Calu3 (cell line): ENCODE results near the gene LSR. TPM values are rescaled to one million over a fixed set of nuclear protein-coding genes. Genes with fewer than 3 reads are reported as not detected.

ENCODE experiments used
- BruUV-seq: library from RNA; stranded (reverse); fragments of 400-500 nt; replicated peaks from 2 replicates; lab custom pipeline; 2021; lab: Mats Ljungman, UMichigan
- CTCF ChIA-PET: fragments of 300-600 bp; sonication (Branson Sonifier 250); formaldehyde crosslinking; loops from one replicate; lab custom pipeline; 2022; ENCODE audit warnings: antibody characterized with exemption; lab: Charles Lee
- DNase-seq: peaks from one replicate; pipeline ENCODE4 v3.0.0; 2022
- H3K27ac Mint-ChIP-seq: one replicate; pipeline ENCODE4 v1.8.0; 2022; ENCODE audit warnings: mixed read lengths; ENCODE audit not compliant: unreplicated experiment
- H3K27me3 Mint-ChIP-seq: one replicate; pipeline ENCODE4 v1.8.0; 2022; ENCODE audit warnings: mixed read lengths; ENCODE audit not compliant: unreplicated experiment
- H3K36me3 Mint-ChIP-seq: one replicate; pipeline ENCODE4 v1.8.0; 2022; ENCODE audit warnings: mild to moderate bottlenecking, moderate library complexity, mixed read lengths; ENCODE audit not compliant: insufficient read depth, unreplicated experiment
- H3K4me1 Mint-ChIP-seq: one replicate; pipeline ENCODE4 v1.8.0; 2022; ENCODE audit warnings: mild to moderate bottlenecking, low read depth, mixed read lengths; ENCODE audit not compliant: unreplicated experiment
- H3K4me3 Mint-ChIP-seq: one replicate; pipeline ENCODE4 v1.8.0; 2022; ENCODE audit warnings: mild to moderate bottlenecking, low read depth, moderate library complexity, mixed read lengths; ENCODE audit not compliant: unreplicated experiment
- H3K9me3 Mint-ChIP-seq: one replicate; pipeline ENCODE4 v1.8.0; 2022; ENCODE audit warnings: low read depth, mixed read lengths; ENCODE audit not compliant: unreplicated experiment
- CTCF ChIP-seq: fragments of 200-600 bp; IDR thresholded peaks from one replicate; pipeline ENCODE4 v1.8.0; 2022; ENCODE audit warnings: antibody characterized with exemption; ENCODE audit not compliant: unreplicated experiment
- intact Hi-C: fragments of 100-400 bp; cut with micrococcal nuclease; formaldehyde crosslinking; loops from one replicate; pipeline ENCODE4 v1.10.0; 2022; ENCODE audit not compliant: unreplicated experiment
- total RNA-seq: library from RNA; stranded (reverse); gene quantifications from 2 replicates; pipeline ENCODE4 v1.2.3, GENCODE V29; 2022

LSR gene
- total RNA-seq, 1 experiment from 2014 or later = 494 TPM

DNA sequence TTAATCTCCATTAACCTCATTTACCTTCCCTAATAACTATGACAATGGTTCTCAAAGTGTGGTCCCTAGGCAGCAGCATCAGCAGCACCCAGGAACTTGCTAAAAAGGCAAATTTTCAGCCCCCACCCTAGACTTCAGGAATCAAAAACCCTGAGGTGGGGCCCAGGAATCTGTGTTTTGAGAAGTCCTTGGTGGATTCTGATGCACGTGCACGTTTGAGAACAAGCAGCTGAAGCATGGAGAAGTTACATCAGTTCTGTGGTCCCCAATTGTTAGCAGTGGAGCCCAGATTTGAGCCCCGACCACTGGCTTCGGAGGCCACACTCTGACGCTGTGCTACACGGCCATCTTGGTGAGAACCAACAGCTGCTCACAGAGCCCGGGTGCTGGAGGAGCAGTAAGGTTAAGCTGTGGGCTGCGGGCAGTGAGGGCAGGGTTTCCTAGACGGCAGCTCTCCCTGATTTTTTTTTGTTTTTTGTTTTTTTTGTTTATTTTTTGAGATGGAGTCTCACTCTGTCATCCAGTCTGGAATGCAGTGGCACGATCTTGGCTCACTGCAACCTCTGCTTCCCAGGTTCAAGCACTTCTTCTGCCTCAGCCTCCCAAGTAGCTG is 66.2 kb downstream of the LSR start:
- TF ChIP-seq CTCF = no peak
- no peaks in the 10 kb centered on the region for H3K9me3 Mint-ChIP-seq
- CTCF ChIA-PET = interaction anchor here (0.6 to 1.2 kb wide), 2 partner anchors 8 to 144 kb away, joined by 3 to 4 read pairs; no protein-coding TSS in a partner anchor
- no peak overlapping the region for H3K4me3 Mint-ChIP-seq
- no peaks in the 10 kb centered on the region for H3K27me3 Mint-ChIP-seq
- BruUV-seq = no TSS peak
- no peak overlapping the region for H3K27ac Mint-ChIP-seq
- peaks cover 14% of the 10 kb centered on the region for H3K36me3 Mint-ChIP-seq
- no peak for DNase-seq
- intact Hi-C loops = no loop called here
- peaks cover 49% of the 10 kb centered on the region for H3K4me1 Mint-ChIP-seq

GRCh38 chr19:35315883-35316282 is 67.1 kb downstream of the LSR start:
- Mint-ChIP-seq H3K36me3 (peaks cover 14% of the 10 kb centered on the region), H3K4me1 (peaks cover 49% of the 10 kb centered on the region), H3K27me3 (no peaks in the 10 kb centered on the region), H3K27ac (no peak overlapping the region), H3K4me3 (no peak overlapping the region), H3K9me3 (no peaks in the 10 kb centered on the region)
- DNase-seq = no peak
- CTCF ChIA-PET = interaction anchor here (1.2 kb wide), 1 partner anchor 9 kb away, joined by 4 read pairs; no protein-coding TSS in a partner anchor
- no TSS peak for BruUV-seq
- intact Hi-C loops = no loop called here
- no peak for TF ChIP-seq CTCF

GRCh38 chr19:35316560-35316959 is 67.8 kb downstream of the LSR start:
- no peak for DNase-seq
- H3K27me3 Mint-ChIP-seq = no peaks in the 10 kb centered on the region
- no peak overlapping the region for H3K4me3 Mint-ChIP-seq
- H3K36me3 Mint-ChIP-seq = peaks cover 14% of the 10 kb centered on the region
- H3K9me3 Mint-ChIP-seq = no peaks in the 10 kb centered on the region
- peaks cover 48% of the 10 kb centered on the region for H3K4me1 Mint-ChIP-seq
- no TSS peak for BruUV-seq
- no peak for TF ChIP-seq CTCF
- intact Hi-C loops = no loop called here
- CTCF ChIA-PET = interaction anchor here (0.6 to 1.2 kb wide), 2 partner anchors 10 to 358 kb away, joined by 3 to 4 read pairs; no protein-coding TSS in a partner anchor
- H3K27ac Mint-ChIP-seq = no peak overlapping the region

Other genes starting within 250 kb of the LSR start
- gene GRAMD1A, start 248.7 kb upstream of the LSR start, total RNA-seq = 114 and 126 TPM in 2 replicates
- 1.4 and 2.1 TPM in 2 replicates for gene SCN1B, start 218.5 kb upstream of the LSR start, total RNA-seq
- 1.4 and 2.2 TPM in 2 replicates for gene HPN, start 207.3 kb upstream of the LSR start, total RNA-seq
- gene FXYD3, start 133.2 kb upstream of the LSR start, total RNA-seq = 183 and 291 TPM in 2 replicates
- gene LGI4, start 113.9 kb upstream of the LSR start, total RNA-seq = 0.42 and 0.68 TPM in 2 replicates
- 1.6 and 2.0 TPM in 2 replicates for gene FXYD1, start 110.2 kb upstream of the LSR start, total RNA-seq
- gene FXYD7, start 105.7 kb upstream of the LSR start, total RNA-seq = 0.90 and 1.3 TPM in 2 replicates
- 760 and 802 TPM in 2 replicates for gene FXYD5, start 94.3 kb upstream of the LSR start, total RNA-seq
- gene FAM187B, start 20.3 kb upstream of the LSR start, total RNA-seq = not detected in 2 replicates
- gene USF2, start 20.0 kb downstream of the LSR start, total RNA-seq = 114 and 127 TPM in 2 replicates
- 0.45 TPM in 1 of 2 replicates, not detected in the other for gene HAMP, start 33.5 kb downstream of the LSR start, total RNA-seq
- gene MAG, start 43.2 kb downstream of the LSR start, total RNA-seq = not detected in 2 replicates
- gene CD22, start 80.2 kb downstream of the LSR start, total RNA-seq = 5.9 and 7.6 TPM in 2 replicates
- gene FFAR1, start 98.9 kb downstream of the LSR start, total RNA-seq = not detected in 2 replicates
- gene FFAR3, start 109.5 kb downstream of the LSR start, total RNA-seq = not detected in 2 replicates
- not detected in 2 replicates for gene GPR42, start 122.1 kb downstream of the LSR start, total RNA-seq
- not detected in 2 replicates for gene FFAR2, start 199.3 kb downstream of the LSR start, total RNA-seq
- not detected in 2 replicates for gene KRTDAP, start 241.5 kb downstream of the LSR start, total RNA-seq